OCI-LY1 (cell line): ENCODE data around the gene MS4A8.

ENCODE experiments used
- CTCF ChIP-seq: fragments of 200-600 bp; sonication (generic), shearing (Covaris generic); IDR thresholded peaks from 2 replicates; pipeline ENCODE4 v1.5.1; 2017; ENCODE audit warnings: mild to moderate bottlenecking, antibody characterized with exemption, low read length, moderate library complexity, mixed read lengths
- EZH2 ChIP-seq: fragments of 200-600 bp; sonication (generic), shearing (Covaris generic); IDR thresholded peaks from 2 replicates; pipeline ENCODE4 v1.8.0; 2017; ENCODE audit warnings: borderline replicate concordance, mixed run types, mild to moderate bottlenecking, antibody characterized with exemption, low read length, moderate library complexity, mixed read lengths

DNA sequence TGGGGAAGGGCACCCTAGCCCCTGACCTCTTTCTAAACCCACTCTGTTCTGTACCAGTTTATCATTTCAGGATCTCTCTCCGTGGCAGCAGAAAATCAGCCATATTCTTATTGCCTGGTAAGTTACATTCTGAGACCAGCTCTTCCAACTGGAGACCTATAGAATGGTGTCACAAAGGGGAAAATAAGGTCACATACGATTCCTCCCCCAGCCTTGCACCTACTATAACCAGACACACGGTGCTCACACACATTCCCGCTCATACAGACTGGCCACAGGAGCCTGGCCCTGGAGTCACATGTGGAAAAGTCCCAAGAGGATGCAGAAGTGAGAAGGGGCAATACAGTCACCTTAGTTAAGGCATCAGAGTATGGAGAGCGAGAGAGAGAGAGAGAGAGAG, 7.5 kb downstream of the MS4A8 start:
- TF ChIP-seq CTCF = no peak
- no peak for TF ChIP-seq EZH2
